MM.1S (cell line): Measurements from ENCODE around the gene LINGO4.

Experiments
- DNase-seq: peaks from one replicate; pipeline ENCODE4 v3.0.0-alpha.2; 2015
- H2AFZ ChIP-seq: fragments of 300-600 bp; sonication (generic); 2 replicates; pipeline ENCODE4 v1.6.0; 2016; ENCODE audit warnings: antibody characterized with exemption, low read length
- H3F3A ChIP-seq: fragments of 300-600 bp; sonication (generic); 2 replicates; pipeline ENCODE4 v1.6.1; 2016; ENCODE audit warnings: mild to moderate bottlenecking, antibody characterized with exemption, low read length, moderate library complexity, mixed read lengths; ENCODE audit not compliant: insufficient read depth
- H3K27ac ChIP-seq: fragments of 300-600 bp; sonication (generic); 2 replicates; pipeline ENCODE4 v1.5.1; 2016; ENCODE audit warnings: mild to moderate bottlenecking, low read length
- H3K27me3 ChIP-seq: fragments of 300-600 bp; sonication (generic); replicated peaks from 2 replicates; pipeline ENCODE4 v1.6.0; 2016; ENCODE audit warnings: low read length; ENCODE audit not compliant: insufficient read depth
- H3K36me3 ChIP-seq: fragments of 300-600 bp; sonication (generic); replicated peaks from 2 replicates; pipeline ENCODE4 v1.6.1; 2016; ENCODE audit warnings: mild to moderate bottlenecking, low read length, mixed read lengths; ENCODE audit not compliant: insufficient read depth
- H3K4me1 ChIP-seq: fragments of 300-600 bp; sonication (generic); 2 replicates; pipeline ENCODE4 v1.6.1; 2016; ENCODE audit warnings: low read length, mixed read lengths
- H3K4me2 ChIP-seq: fragments of 300-600 bp; sonication (generic); 2 replicates; pipeline ENCODE4 v1.6.0; 2016; ENCODE audit warnings: low read depth, low read length
- H3K4me3 ChIP-seq: fragments of 300-600 bp; sonication (generic); 2 replicates; pipeline ENCODE4 v1.5.1; 2016; ENCODE audit warnings: low read length, mixed read lengths
- H3K79me2 ChIP-seq: fragments of 300-600 bp; sonication (generic); 2 replicates; pipeline ENCODE4 v1.6.1; 2016; ENCODE audit warnings: mixed run types, low read length, mixed read lengths
- H3K9ac ChIP-seq: fragments of 300-600 bp; sonication (generic); 2 replicates; pipeline ENCODE4 v1.6.1; 2016; ENCODE audit warnings: low read length, mixed read lengths
- H3K9me2 ChIP-seq: fragments of 300-600 bp; sonication (generic); replicated peaks from 2 replicates; pipeline ENCODE4 v1.6.1; 2016; ENCODE audit warnings: mild to moderate bottlenecking, low read length, mixed read lengths; ENCODE audit not compliant: insufficient read depth
- H3K9me3 ChIP-seq: fragments of 300-600 bp; sonication (generic); replicated peaks from 2 replicates; pipeline ENCODE4 v1.6.1; 2016; ENCODE audit warnings: mild to moderate bottlenecking, low read length, mixed read lengths; ENCODE audit not compliant: insufficient read depth
- H4K20me1 ChIP-seq: fragments of 300-600 bp; sonication (generic); 2 replicates; pipeline ENCODE4 v1.6.1; 2016; ENCODE audit warnings: mild to moderate bottlenecking, low read length, moderate library complexity, mixed read lengths; ENCODE audit not compliant: insufficient read depth
- CTCF ChIP-seq: fragments of 300-600 bp; sonication (generic); IDR thresholded peaks from 2 replicates; pipeline ENCODE4 v1.5.1; 2016; ENCODE audit warnings: antibody characterized with exemption, low read length, mixed read lengths
- EZH2 ChIP-seq: fragments of 300-600 bp; sonication (generic); optimal IDR thresholded peaks from 2 replicates; pipeline ENCODE3; 2017; ENCODE audit warnings: low read depth, mild to moderate bottlenecking, antibody characterized with exemption, low read length, mixed read lengths
- EZH2phosphoT487 ChIP-seq: fragments of 300-600 bp; sonication (generic); IDR thresholded peaks from 2 replicates; pipeline ENCODE4 v1.6.1; 2018; ENCODE audit warnings: antibody characterized with exemption, low read length

LINGO4 gene

GRCh38 chr1:151847867-151848596, 42.8 kb upstream of the LINGO4 start:
- H3K9me2 ChIP-seq: no peaks in the 10 kb centered on the region
- no peaks in the 10 kb centered on the region for H3K36me3 ChIP-seq
- DNase-seq: no peak
- no peak overlapping the region for H2AFZ ChIP-seq
- no peak overlapping the region for H3K4me2 ChIP-seq
- no peaks in the 10 kb centered on the region for H3F3A ChIP-seq
- no peak overlapping the region for H3K4me3 ChIP-seq
- TF ChIP-seq CTCF: no peak
- TF ChIP-seq EZH2phosphoT487: no peak
- TF ChIP-seq EZH2: no peak
- peaks cover 11% of the 10 kb centered on the region for H3K4me1 ChIP-seq
- no peaks in the 10 kb centered on the region for H4K20me1 ChIP-seq
- no peak overlapping the region for H3K9ac ChIP-seq
- H3K79me2 ChIP-seq: no peaks in the 10 kb centered on the region
- H3K27me3 ChIP-seq: no peaks in the 10 kb centered on the region
- H3K27ac ChIP-seq: no peak overlapping the region
- no peaks in the 10 kb centered on the region for H3K9me3 ChIP-seq

- H3K36me3 ChIP-seq: no peaks in the 10 kb centered on the region
- peak overlapping the region; percentile 6; the same call in 1 of the 2 replicates for H3K27ac ChIP-seq
- no peaks in the 10 kb centered on the region for H3F3A ChIP-seq
- H3K79me2 ChIP-seq: no peaks in the 10 kb centered on the region
- peaks cover 11% of the 10 kb centered on the region for H3K4me1 ChIP-seq
- H4K20me1 ChIP-seq: no peaks in the 10 kb centered on the region
- H3K27me3 ChIP-seq: no peaks in the 10 kb centered on the region
- no peaks in the 10 kb centered on the region for H3K9me2 ChIP-seq
- no peak overlapping the region; the same call in 1 of the 2 replicates for H3K4me3 ChIP-seq
- H3K4me2 ChIP-seq: peak overlapping the region; percentile 30; the same call in 1 of the 2 replicates
- TF ChIP-seq CTCF (no peak), EZH2phosphoT487 (no peak), EZH2 (no peak)
- H3K9me3 ChIP-seq: no peaks in the 10 kb centered on the region
- H3K9ac ChIP-seq: no peak overlapping the region
- peak; percentile 68 for DNase-seq
- H2AFZ ChIP-seq: peak overlapping the region; percentile 66
These were observed 41.5 kb upstream of the LINGO4 start for GRCh38 chr1:151846686-151847237.

- Histone ChIP-seq H3K36me3 (no peaks in the 10 kb centered on the region), H3K4me2 (peak overlapping the region; percentile 30; the same call in 1 of the 2 replicates), H3K9me3 (no peaks in the 10 kb centered on the region), H3K9ac (no peak overlapping the region), H3K4me3 (no peak overlapping the region), H3K27ac (peak overlapping the region; percentile 6; the same call in 1 of the 2 replicates), H3K9me2 (no peaks in the 10 kb centered on the region), H4K20me1 (no peaks in the 10 kb centered on the region), H3K27me3 (no peaks in the 10 kb centered on the region), H3F3A (no peaks in the 10 kb centered on the region; the same call in 1 of the 2 replicates), H2AFZ (peak overlapping the region; percentile 66), H3K4me1 (peaks cover 11% of the 10 kb centered on the region), H3K79me2 (no peaks in the 10 kb centered on the region)
- no peak for DNase-seq
- TF ChIP-seq EZH2: no peak
- no peak for TF ChIP-seq EZH2phosphoT487
- no peak for TF ChIP-seq CTCF
These were observed 40.9 kb upstream of the LINGO4 start for GRCh38 chr1:151846062-151846568.
